Subcutaneous adipose tissue (tissue), 4 donors: ENCODE data around the gene AGAP3. TPM values are rescaled to one million over a fixed set of nuclear protein-coding genes. Genes with fewer than 3 reads are reported as not detected.

ENCODE experiments used
- CTCF ChIP-seq: fragments of 450-650 bp; IDR thresholded peaks from one replicate; pipeline ENCODE4 v1.5.1; 2016; ENCODE audit warnings: low read depth, mild to moderate bottlenecking, control low read depth, antibody characterized with exemption, moderate library complexity
- total RNA-seq, 4 donors: library from RNA; depleted of rRNA; stranded (reverse); fragments of >200 nt; gene quantifications; one replicate each; pipeline ENCODE4 v1.1.0, GENCODE V29; 2016

AGAP3 gene
- total RNA-seq, 4 donors from 2014 or later: 54.4 to 86.7 (median 62.7) TPM

DNA sequence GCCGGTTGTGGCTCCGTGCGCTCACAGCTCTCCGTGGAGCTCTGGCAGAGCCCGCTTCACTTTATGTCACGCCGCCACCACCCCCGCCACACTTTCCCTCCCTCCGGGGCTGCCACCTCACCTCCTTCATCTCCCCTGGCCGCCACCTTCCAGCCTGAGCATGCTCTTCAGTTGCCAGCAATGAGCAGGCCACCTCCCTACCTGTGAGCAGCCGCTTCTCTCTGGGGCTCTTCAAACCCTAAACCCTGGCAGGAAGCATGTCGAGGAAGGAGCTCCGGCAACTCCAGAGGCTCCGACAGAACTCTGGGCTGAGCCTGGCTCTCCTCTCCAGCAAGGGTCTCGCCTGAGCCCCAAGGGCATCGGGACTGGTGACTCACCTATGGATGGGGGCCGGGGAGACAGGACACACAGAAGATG is 44.5 kb downstream of the AGAP3 start:
- no peak for TF ChIP-seq CTCF

DNA sequence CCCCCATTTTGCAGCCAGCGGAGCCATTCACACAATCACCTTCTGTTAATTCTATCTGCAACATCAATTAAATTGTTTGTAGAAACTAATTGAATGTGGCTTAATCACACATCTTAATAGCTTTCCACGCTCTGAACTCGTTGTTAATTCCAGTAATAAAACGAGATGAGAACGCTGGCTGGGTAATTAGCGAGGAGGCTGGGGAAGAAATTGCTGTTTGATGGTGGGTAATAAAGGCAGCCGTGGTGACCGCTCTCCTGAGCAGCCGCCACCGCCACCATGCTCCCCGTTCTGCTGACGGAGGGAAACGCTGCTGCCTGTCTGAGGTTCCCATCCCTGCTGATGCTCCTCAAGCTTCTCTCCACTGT is 44.9 kb downstream of the AGAP3 start:
- no peak for TF ChIP-seq CTCF

- no peak for TF ChIP-seq CTCF
Measured at GRCh38 chr7:151131592-151132293, 45.5 kb downstream of the AGAP3 start.

GRCh38 chr7:151132461-151133205 is 46.4 kb downstream of the AGAP3 start:
- TF ChIP-seq CTCF: no peak

DNA sequence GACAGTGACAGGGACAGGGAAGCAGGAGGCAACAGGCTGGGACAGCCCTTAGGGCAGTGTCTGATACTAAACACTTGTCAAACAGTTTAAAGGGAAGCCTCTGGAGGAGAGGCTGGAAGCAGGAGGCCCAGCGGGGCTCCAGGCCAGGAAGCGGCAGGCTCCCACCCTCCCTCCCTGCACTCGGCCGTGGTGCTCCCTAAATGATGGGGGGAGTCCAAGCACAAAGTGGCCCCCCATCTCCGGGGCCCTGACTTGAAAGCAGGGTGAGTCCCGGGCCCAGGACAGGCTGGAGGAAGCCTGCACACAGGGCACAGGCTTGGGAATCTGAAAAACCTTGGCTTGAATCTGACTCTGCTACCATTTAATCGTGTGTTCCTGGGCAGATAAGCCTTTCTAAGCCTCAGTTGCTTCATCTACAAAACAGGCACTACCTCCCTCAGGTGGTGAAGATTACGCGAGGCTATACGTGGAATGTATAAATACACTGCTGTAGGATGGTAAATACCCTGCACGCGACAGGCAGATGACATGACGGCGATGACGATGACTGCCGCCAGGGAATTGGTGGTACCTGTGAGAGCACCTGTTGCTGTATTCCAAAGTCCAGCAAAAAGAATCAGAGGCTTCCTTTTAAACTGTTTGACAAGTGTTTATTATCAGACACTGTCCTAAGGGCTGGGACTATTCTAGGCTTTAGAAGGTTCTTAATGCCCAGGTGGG is 47.2 kb downstream of the AGAP3 start:
- no peak for TF ChIP-seq CTCF

DNA sequence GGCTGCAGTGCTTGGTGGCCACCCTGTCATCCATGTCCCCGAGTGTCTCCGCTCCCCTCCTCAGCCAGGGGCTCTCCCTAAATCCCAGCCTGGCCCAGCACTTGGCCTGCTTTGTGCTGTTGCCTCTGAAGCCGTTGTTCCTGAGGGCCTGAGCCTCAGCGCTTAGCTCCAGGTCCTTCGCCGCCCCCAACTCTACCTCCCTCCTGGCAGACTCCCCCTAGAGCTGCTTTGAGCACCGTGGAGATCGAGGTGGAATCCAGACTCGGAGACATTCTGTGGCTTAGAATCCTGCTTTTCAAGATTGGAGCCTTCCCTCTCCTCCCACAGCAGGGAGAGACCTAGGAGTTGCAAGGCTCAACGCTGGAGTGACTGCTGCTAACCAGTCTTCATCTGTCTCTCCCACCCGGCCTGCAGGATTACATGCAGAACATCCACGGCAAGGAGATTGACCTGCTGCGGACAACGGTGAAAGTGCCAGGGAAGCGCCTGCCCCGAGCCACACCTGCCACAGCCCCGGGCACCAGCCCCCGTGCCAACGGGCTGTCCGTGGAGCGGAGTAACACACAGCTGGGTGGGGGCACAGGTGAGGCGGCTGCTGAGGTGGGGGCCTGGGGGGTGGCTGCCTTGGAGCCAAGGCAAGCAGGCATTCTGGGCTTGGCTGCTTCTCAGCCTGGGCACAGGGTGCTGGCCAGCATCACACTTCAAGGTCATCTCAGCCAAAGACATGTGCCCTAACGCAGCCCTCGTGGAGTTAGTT is 47.9 kb downstream of the AGAP3 start:
- no peak for TF ChIP-seq CTCF
